Measurements from ENCODE around the gene HOXB5. TPM values are rescaled to one million over a fixed set of nuclear protein-coding genes. Genes with fewer than 3 reads are reported as not detected.
A peak's percentile ranks its signal among the peaks of the same experiment; 100 is the strongest.

Gene HOXB5
- polyA plus RNA-seq (2013, experiment 1 of 2) = 13.7 TPM
- 15.0 TPM for polyA plus RNA-seq (2013, experiment 2 of 2)

DNA sequence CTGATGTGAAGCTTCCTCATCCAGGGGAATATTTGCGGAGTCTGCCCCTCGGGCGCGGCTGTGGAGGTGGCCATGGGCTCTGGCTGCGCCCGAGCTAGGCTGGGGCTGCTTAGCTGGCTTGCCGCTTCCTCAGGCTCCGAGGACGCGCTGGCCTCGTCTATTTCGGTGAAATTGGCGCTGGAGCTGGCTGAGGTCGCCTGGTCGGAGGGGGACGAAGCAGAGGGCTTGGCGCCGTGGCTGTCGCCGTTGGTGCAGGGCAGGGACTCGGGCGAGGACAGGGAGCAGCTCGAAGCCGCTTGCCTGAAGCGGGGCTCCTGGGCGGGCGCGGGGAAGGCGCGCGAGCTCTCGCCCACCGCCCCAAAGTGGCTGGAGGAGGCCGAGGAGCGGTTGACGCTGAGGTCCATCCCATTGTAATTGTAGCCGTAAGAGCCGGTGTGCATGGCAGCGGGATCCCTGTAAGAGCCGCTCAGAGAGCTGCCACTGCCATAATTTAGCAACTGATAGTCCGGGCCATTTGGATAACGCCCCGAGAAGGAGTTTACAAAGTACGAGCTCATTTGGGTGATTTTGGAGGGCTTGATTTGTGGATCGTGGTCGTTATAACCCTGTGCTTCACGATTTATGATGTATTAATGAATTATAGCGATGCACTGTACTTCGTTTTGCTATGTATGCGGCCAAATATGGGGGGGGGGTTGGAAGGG lies at the start of gene HOXB5:
Gene HOXB5, minus strand, starts transcription at position 654 of the 704 bp plus-strand sequence. Its CDS starts 97 bp downstream, at position 557.
- WGBS, 2 experiments (ENCODE audit: insufficient coverage in 2 of 2) = 1 to 3% methylated on average over 38 to 50 of the region's 50 CpGs
- Histone ChIP-seq H3K36me3 (ENCODE audit: control insufficient read depth, insufficient read depth, low read length) (no peaks in the 10 kb centered on the region), H3K27ac (ENCODE audit: low read depth, low read length, severe bottlenecking) (peak within 1 kb of the TSS; percentile 80), H3K4me1 (ENCODE audit: control insufficient read depth, insufficient read depth, low read length, poor library complexity, severe bottlenecking) (peaks cover 22% of the 10 kb centered on the region), H3K9me3 (ENCODE audit: control insufficient read depth, low read length) (no peaks in the 10 kb centered on the region), H3K4me3 (ENCODE audit: extremely low read depth, insufficient read depth, low read length, poor library complexity, severe bottlenecking) (peak within 1 kb of the TSS; percentile 54)

DNA sequence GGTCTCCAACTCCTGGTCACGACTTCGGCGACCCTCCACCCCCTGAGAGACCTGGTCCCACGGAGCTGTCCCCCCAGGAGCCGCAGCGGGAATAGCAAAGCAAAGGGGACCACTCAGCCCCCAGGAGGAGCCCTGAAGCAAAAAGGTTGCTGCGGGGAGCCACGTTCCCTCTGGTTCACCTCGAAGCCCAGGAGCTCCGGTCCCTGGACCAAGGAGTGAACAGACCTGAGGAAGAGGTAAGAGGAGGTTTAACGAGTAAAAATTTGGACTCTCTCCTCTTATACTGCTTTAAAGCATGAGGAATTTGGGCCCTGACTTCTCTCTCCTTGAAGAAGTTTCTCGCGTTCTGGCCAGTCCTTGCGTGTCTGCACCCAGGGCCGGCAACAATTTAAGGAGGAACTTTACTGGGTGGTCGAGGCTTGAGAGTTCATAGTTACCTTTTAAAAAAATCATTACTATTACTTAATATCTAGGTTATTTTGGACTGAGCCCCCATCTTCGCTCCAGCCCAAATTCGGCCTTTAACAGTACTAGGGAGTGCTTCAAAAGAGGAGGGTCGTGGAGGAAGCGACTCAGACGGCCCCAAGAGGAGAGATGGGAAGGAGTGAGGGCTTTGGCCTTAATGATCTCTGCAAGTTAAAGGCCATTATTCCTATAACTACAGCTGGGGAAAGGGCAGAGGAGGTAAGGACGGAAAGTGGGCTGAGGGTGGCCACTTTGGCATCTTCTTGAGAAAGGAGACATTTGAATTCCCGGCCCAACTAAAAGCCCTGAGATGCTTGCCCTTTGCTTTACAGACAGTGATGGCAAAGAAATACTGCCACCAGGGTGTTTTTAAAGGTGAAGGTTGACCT lies 49.5 kb upstream of the HOXB5 start:
- Histone ChIP-seq H3K27ac (ENCODE audit: low read depth, low read length, severe bottlenecking) (no peak overlapping the region), H3K36me3 (ENCODE audit: control insufficient read depth, insufficient read depth, low read length) (no peaks in the 10 kb centered on the region), H3K4me3 (ENCODE audit: extremely low read depth, insufficient read depth, low read length, poor library complexity, severe bottlenecking) (peak overlapping the region; percentile 16), H3K9me3 (ENCODE audit: control insufficient read depth, low read length) (no peaks in the 10 kb centered on the region), H3K4me1 (ENCODE audit: control insufficient read depth, insufficient read depth, low read length, poor library complexity, severe bottlenecking) (peaks cover 33% of the 10 kb centered on the region)
- WGBS, 2 experiments (ENCODE audit: insufficient coverage in 2 of 2) = 21 to 23% methylated on average over 9 to 11 of the region's 23 CpGs

GRCh38 chr17:48642059-48642842 lies 48.7 kb upstream of the HOXB5 start:
- Histone ChIP-seq H3K36me3 (ENCODE audit: control insufficient read depth, insufficient read depth, low read length) (no peaks in the 10 kb centered on the region), H3K4me3 (ENCODE audit: extremely low read depth, insufficient read depth, low read length, poor library complexity, severe bottlenecking) (peak overlapping the region; percentile 19), H3K4me1 (ENCODE audit: control insufficient read depth, insufficient read depth, low read length, poor library complexity, severe bottlenecking) (peaks cover 40% of the 10 kb centered on the region), H3K9me3 (ENCODE audit: control insufficient read depth, low read length) (no peaks in the 10 kb centered on the region), H3K27ac (ENCODE audit: low read depth, low read length, severe bottlenecking) (no peak overlapping the region)
- WGBS, 2 experiments (ENCODE audit: insufficient coverage in 2 of 2) = 4 to 5% methylated on average over 40 to 58 of the region's 58 CpGs

GRCh38 chr17:48641541-48642058 lies 48.0 kb upstream of the HOXB5 start:
- Histone ChIP-seq H3K4me3 (ENCODE audit: extremely low read depth, insufficient read depth, low read length, poor library complexity, severe bottlenecking) (peak overlapping the region; percentile 19), H3K4me1 (ENCODE audit: control insufficient read depth, insufficient read depth, low read length, poor library complexity, severe bottlenecking) (peaks cover 46% of the 10 kb centered on the region), H3K36me3 (ENCODE audit: control insufficient read depth, insufficient read depth, low read length) (no peaks in the 10 kb centered on the region), H3K9me3 (ENCODE audit: control insufficient read depth, low read length) (no peaks in the 10 kb centered on the region), H3K27ac (ENCODE audit: low read depth, low read length, severe bottlenecking) (no peak overlapping the region)
- 11 to 16% methylated on average over 17 to 21 of the region's 29 CpGs for WGBS, 2 experiments (ENCODE audit: insufficient coverage in 2 of 2)

DNA sequence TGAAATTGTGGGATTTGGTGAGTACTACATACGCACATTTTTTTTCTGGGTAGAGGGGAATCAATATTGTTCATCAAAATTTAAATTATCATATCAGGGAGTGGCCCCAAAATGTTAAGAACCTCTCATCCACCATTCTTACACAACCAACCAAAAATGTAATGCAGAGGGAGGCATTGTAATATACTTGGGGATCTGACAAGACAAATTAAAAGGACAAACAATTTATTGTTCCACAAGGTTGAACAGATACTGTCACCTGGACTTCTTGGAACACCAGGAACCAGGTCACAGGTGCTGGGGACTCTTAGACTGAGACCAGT lies 47.2 kb upstream of the HOXB5 start:
- Histone ChIP-seq H3K4me1 (ENCODE audit: control insufficient read depth, insufficient read depth, low read length, poor library complexity, severe bottlenecking) (peaks cover 47% of the 10 kb centered on the region), H3K36me3 (ENCODE audit: control insufficient read depth, insufficient read depth, low read length) (no peaks in the 10 kb centered on the region), H3K9me3 (ENCODE audit: control insufficient read depth, low read length) (no peaks in the 10 kb centered on the region), H3K4me3 (ENCODE audit: extremely low read depth, insufficient read depth, low read length, poor library complexity, severe bottlenecking) (no peak overlapping the region), H3K27ac (ENCODE audit: low read depth, low read length, severe bottlenecking) (no peak overlapping the region)
- WGBS, 2 experiments (ENCODE audit: insufficient coverage in 2 of 2) = no CpG with 5 or more reads among the region's 1 CpG

DNA sequence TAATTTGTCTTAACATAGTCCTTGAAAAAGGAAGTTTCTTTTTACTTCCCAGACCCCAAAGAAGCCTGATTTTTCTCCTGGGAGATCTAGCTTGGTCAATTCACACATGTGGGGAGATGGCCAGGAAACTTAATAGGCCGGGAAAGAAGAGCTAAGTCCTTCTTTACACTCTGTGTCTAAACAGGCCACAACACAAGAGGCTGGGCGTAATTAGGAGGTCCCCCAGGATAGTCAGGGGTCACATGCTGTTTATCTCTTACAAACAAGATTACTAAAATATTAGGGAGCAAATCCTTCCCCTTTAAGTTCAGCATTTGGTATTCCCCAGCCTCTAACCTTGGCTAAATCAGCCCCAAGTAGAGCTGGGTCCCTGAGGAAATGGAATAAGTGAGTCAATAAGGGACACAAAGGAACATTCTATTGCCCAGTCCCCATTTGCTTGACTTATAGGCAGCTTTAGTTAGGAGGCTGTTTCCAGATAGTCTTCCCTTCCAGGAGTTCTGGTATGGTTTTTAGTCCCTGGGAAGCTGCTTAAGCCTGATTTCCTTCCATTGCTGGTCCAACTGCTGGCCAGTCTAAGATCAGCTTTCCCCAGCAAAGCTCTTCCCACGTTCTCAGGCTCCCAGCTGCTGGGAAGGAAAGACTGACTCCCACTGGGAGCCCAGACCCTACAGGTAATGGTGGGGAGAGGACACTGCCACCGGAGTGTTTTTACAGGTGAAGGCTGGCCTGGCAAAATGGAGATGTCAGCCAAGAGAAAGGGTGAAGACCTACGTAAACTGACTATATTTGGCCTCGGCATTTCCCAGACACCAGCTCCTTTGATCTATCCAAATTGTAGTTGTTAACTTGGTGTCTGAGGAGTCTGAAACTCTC lies 46.6 kb upstream of the HOXB5 start:
- Histone ChIP-seq H3K4me3 (ENCODE audit: extremely low read depth, insufficient read depth, low read length, poor library complexity, severe bottlenecking) (no peak overlapping the region), H3K9me3 (ENCODE audit: control insufficient read depth, low read length) (no peaks in the 10 kb centered on the region), H3K4me1 (ENCODE audit: control insufficient read depth, insufficient read depth, low read length, poor library complexity, severe bottlenecking) (peaks cover 43% of the 10 kb centered on the region), H3K27ac (ENCODE audit: low read depth, low read length, severe bottlenecking) (peak overlapping the region; percentile 13), H3K36me3 (ENCODE audit: control insufficient read depth, insufficient read depth, low read length) (peaks cover 4% of the 10 kb centered on the region)
- WGBS, 2 experiments (ENCODE audit: insufficient coverage in 2 of 2) = 20% methylated on average over 2 of the region's 6 CpGs; no CpG with 5 or more reads in 1 of the 2 experiments

DNA sequence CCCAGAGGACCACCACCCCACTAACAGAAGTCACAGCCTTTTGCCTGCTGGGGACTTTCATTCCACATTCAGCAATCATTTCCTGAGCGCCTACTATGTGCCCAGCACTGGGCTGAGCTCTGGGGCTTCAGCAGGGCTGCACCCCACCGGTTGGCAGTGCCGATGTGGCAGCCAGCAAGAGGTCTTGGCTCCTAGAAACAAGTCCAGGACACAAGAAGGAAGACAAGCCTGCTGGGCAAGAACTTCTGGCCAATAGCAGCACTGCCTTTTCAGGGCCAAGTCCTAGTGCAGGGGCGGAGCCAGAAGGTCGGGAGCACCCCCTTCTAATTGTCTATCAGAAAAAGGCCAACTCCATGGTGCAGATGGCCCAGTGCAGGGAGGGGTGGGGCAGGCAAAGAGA lies 45.6 kb upstream of the HOXB5 start:
- Histone ChIP-seq H3K27ac (ENCODE audit: low read depth, low read length, severe bottlenecking) (no peak overlapping the region), H3K36me3 (ENCODE audit: control insufficient read depth, insufficient read depth, low read length) (peaks cover 5% of the 10 kb centered on the region), H3K9me3 (ENCODE audit: control insufficient read depth, low read length) (no peaks in the 10 kb centered on the region), H3K4me1 (ENCODE audit: control insufficient read depth, insufficient read depth, low read length, poor library complexity, severe bottlenecking) (peaks cover 38% of the 10 kb centered on the region), H3K4me3 (ENCODE audit: extremely low read depth, insufficient read depth, low read length, poor library complexity, severe bottlenecking) (no peak overlapping the region)
- WGBS, 2 experiments (ENCODE audit: insufficient coverage in 2 of 2) = 47 to 53% methylated on average over 5 of the region's 5 CpGs

GRCh38 chr17:48637323-48638260 lies 44.0 kb upstream of the HOXB5 start:
- 29 to 32% methylated on average over 14 to 15 of the region's 18 CpGs for whole genome bisulfite sequencing, 2 experiments (ENCODE audit: insufficient coverage in 2 of 2)
- peak overlapping the region; percentile 25 for H3K27ac ChIP-seq (ENCODE audit: low read depth, low read length, severe bottlenecking)
- H3K9me3 ChIP-seq (ENCODE audit: control insufficient read depth, low read length) = no peaks in the 10 kb centered on the region
- H3K36me3 ChIP-seq (ENCODE audit: control insufficient read depth, insufficient read depth, low read length) = peaks cover 5% of the 10 kb centered on the region
- H3K4me3 ChIP-seq (ENCODE audit: extremely low read depth, insufficient read depth, low read length, poor library complexity, severe bottlenecking) = no peak overlapping the region
- peaks cover 31% of the 10 kb centered on the region for H3K4me1 ChIP-seq (ENCODE audit: control insufficient read depth, insufficient read depth, low read length, poor library complexity, severe bottlenecking)
